ENCODE data around the gene ZSCAN29. TPM values are rescaled to one million over a fixed set of nuclear protein-coding genes. Genes with fewer than 3 reads are reported as not detected.
A peak's percentile ranks its signal among the peaks of the same experiment; 100 is the strongest.

Gene ZSCAN29
- total and polyA plus RNA-seq, 3 donors from 2014 or later, result 25.3 to 62.5 (median 42.8) TPM

DNA sequence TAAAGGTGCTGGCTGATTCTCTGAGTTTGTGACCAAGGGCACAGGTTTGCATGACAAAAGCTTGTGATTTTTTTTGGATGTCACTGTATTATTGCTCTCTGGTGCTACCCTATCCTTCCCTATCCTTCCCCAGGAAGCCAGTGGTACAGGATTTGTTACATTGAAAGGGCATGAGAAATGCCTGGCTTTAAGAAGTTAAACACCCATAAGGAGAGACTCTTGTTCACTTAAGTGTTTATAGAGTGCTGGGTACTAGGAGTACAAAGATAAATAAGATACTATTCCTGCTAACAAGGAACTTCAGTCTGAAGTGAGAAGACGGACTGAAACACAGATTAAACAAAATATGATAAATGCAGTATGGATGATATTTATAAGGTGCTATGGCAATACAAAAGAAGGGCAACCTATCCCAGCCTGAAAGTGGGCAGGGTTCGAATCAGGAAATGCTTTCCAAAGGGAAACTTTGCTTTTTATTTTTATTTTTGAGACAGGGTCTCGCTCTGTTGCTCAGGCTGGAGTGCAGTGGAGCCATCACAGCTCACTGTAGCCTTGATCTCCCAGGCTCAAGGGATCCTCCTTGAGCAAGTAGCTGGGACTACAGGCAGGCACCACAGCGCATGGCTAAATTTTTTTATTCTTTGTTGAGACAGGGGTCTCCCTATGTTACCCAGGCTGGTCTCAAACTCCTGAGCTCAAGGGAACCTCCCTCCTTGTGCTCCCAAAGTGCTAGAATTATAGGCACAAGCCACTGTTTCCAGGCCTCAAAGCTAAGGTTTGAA lies 51.7 kb downstream of the ZSCAN29 start:
- Histone ChIP-seq H3K27ac (no peak overlapping the region), H3K4me1 (peaks cover 3% of the 10 kb centered on the region), H3K9me3 (no peaks in the 10 kb centered on the region), H3K4me3 (no peak overlapping the region), H3K36me3 (ENCODE audit: low read depth, missing control alignments) (no peaks in the 10 kb centered on the region), H3K27me3 (no peaks in the 10 kb centered on the region)
- 68 to 89% methylated on average over 4 of the region's 4 CpGs for WGBS, 2 donors
- TF ChIP-seq POLR2A (IDR thresholded peaks at IDR 0.05), result no peak
- TF ChIP-seq, protein P1, sequence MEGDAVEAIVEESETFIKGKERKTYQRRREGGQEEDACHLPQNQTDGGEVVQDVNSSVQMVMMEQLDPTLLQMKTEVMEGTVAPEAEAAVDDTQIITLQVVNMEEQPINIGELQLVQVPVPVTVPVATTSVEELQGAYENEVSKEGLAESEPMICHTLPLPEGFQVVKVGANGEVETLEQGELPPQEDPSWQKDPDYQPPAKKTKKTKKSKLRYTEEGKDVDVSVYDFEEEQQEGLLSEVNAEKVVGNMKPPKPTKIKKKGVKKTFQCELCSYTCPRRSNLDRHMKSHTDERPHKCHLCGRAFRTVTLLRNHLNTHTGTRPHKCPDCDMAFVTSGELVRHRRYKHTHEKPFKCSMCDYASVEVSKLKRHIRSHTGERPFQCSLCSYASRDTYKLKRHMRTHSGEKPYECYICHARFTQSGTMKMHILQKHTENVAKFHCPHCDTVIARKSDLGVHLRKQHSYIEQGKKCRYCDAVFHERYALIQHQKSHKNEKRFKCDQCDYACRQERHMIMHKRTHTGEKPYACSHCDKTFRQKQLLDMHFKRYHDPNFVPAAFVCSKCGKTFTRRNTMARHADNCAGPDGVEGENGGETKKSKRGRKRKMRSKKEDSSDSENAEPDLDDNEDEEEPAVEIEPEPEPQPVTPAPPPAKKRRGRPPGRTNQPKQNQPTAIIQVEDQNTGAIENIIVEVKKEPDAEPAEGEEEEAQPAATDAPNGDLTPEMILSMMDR (IDR thresholded peaks at IDR 0.05), result no peak
- intact Hi-C loops (cut with DNase I; ENCODE audit: low total_unique reads), result no loop called here
- no peak for DNase-seq

DNA sequence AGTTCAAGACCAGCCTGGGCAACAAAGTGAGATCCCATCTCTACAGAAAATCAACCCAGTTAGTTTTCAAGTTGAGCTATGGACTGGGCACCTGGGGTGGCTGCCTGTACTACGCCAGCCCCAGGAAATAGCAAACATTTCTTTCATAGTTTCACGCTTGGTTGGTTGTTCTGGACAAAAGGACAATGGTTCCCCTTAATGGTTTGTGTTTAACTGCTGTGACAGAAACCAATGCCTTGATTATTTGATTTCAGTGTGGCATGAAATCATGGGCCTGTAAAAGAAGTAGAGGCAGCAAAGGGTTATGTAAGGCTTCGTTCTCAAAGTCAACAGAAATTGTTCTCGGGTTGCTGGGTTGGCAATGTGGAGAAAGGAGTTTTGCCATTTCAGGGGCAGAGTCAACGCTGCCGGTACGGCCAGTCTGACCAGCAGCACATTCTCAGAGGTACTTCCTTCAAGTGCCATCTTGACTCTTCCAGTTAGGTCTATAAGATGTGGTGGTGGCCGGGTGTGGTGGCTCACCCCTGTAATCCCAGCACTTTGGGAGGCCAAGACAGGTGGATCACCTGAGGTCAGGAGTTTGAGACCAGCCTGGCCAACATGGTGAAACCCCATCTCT lies 53.2 kb downstream of the ZSCAN29 start:
- intact Hi-C loops (cut with DNase I; ENCODE audit: low total_unique reads), result no loop called here
- no peaks in the 10 kb centered on the region for H3K9me3 ChIP-seq
- H3K27ac ChIP-seq, result no peak overlapping the region
- TF ChIP-seq POLR2A (IDR thresholded peaks at IDR 0.05), result no peak
- TF ChIP-seq, protein P1 (IDR thresholded peaks at IDR 0.05), result no peak
- peaks cover 3% of the 10 kb centered on the region for H3K4me1 ChIP-seq
- no peak overlapping the region for H3K4me3 ChIP-seq
- H3K27me3 ChIP-seq, result no peaks in the 10 kb centered on the region
- no peak for DNase-seq
- H3K36me3 ChIP-seq (ENCODE audit: low read depth, missing control alignments), result no peaks in the 10 kb centered on the region
- 92 to 94% methylated on average over 8 of the region's 8 CpGs for WGBS, 2 donors

GRCh38 chr15:43316971-43317346 lies 53.9 kb downstream of the ZSCAN29 start:
- intact Hi-C loops (cut with DNase I; ENCODE audit: low total_unique reads), result no loop called here
- no peaks in the 10 kb centered on the region for H3K27me3 ChIP-seq
- H3K27ac ChIP-seq, result no peak overlapping the region
- H3K4me3 ChIP-seq, result no peak overlapping the region
- TF ChIP-seq, protein P1 (IDR thresholded peaks at IDR 0.05), result no peak
- TF ChIP-seq POLR2A (IDR thresholded peaks at IDR 0.05), result no peak
- peaks cover 3% of the 10 kb centered on the region for H3K4me1 ChIP-seq
- 91 to 100% methylated on average over 1 of the region's 1 CpG for WGBS, 2 donors
- no peaks in the 10 kb centered on the region for H3K36me3 ChIP-seq (ENCODE audit: low read depth, missing control alignments)
- H3K9me3 ChIP-seq, result no peaks in the 10 kb centered on the region
- no peak for DNase-seq

DNA sequence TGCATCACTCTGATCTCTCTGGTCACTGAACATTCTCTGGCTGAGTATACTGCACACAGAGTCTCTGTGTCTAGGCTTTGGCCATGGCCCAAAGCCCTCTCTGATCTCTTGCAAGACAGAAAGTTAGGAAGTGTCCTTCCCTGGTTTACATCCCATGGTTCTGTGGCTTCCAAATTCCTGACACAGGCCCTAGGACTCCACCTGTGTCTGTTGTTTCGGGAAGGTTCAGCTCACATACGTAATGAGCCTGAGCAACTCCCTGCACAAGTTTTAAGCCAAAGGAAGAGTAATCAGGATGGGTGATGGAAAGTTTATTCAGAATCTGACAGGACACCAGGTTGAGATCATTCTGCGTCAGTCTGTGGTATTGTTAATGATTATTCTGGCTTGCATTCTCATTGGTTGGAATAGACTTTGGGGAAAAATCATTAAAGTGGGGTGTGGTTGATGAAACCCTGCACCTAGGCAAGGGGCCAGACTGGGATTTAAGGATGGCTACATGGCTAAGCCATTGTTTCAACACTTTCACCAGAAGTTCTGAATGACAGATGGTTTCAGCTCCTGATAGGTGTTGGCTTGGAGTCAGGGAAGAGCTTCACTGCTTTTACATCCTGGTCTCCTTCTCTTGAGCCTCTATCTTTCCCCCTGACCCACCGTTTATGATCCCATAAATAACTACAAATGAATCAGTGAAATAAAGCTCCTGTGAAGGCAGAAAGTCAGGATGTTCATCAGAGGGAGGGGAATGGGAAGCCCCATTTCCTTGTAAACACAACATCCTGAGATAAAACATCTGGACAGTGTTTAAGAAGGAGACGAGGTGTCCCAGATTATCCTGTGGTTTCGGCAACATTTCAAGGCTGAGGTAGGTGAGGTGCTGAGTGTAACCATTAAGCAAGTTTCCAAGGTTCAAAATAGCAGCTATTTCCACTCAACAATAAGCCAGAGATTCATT lies 54.5 kb downstream of the ZSCAN29 start:
- intact Hi-C loops (cut with DNase I; ENCODE audit: low total_unique reads), result no loop called here
- Histone ChIP-seq H3K4me1 (peaks cover 3% of the 10 kb centered on the region), H3K27ac (no peak overlapping the region), H3K9me3 (no peaks in the 10 kb centered on the region), H3K4me3 (no peak overlapping the region), H3K36me3 (ENCODE audit: low read depth, missing control alignments) (no peaks in the 10 kb centered on the region), H3K27me3 (no peaks in the 10 kb centered on the region)
- DNase-seq, result peak; percentile 15
- 46 to 47% methylated on average over 6 of the region's 6 CpGs for WGBS, 2 donors
- TF ChIP-seq POLR2A (IDR thresholded peaks at IDR 0.05), result no peak
- TF ChIP-seq, protein P1 (IDR thresholded peaks at IDR 0.05), result no peak
